HepG2 (cell line): Measurements from ENCODE around the gene COX6B1. TPM values are rescaled to one million over a fixed set of nuclear protein-coding genes. Genes with fewer than 3 reads are reported as not detected.
A peak's percentile ranks its signal among the peaks of the same experiment; 100 is the strongest.

Experiments used
- ATF1 ChIP-seq: IDR thresholded peaks from 2 replicates; pipeline ENCODE4 v1.6.1; 2016; ENCODE audit warnings: mild to moderate bottlenecking, control low read depth
- BRD4 ChIP-seq: sonication (generic); formaldehyde crosslinking; IDR thresholded peaks from 2 replicates; pipeline ENCODE4 v1.4.0; 2020; ENCODE audit warnings: missing genetic modification reagents
- CEBPB ChIP-seq: IDR thresholded peaks from 2 replicates; pipeline ENCODE4 v1.6.1; 2011; ENCODE audit warnings: low read depth, low read length, improper control_type of control experiment, borderline replicate concordance
- CREB1 ChIP-seq, 2 experiments: fragments of 450-650 bp in 1 of 2; IDR thresholded peaks; 2 replicates each; pipeline ENCODE4 v1.6.1; 2016 to 2017; ENCODE audit warnings: control low read depth in 1 of 2, mild to moderate bottlenecking in 1 of 2, missing compliant biosample characterization in 1 of 2, missing genetic modification characterization in 1 of 2
- CREM ChIP-seq, 2 experiments: sonication (generic) in 1 of 2; formaldehyde crosslinking in 1 of 2; IDR thresholded peaks; 2 replicates each; pipeline versions ENCODE4 v1.4.0 to v1.6.1; 2016 to 2020; ENCODE audit warnings: antibody characterized with exemption in 1 of 2, mild to moderate bottlenecking in 1 of 2, missing genetic modification reagents in 1 of 2
- DNMT3B ChIP-seq: conservative IDR thresholded peaks from 2 replicates; pipeline ENCODE4 v1.6.1; 2016; ENCODE audit warnings: missing biosample characterization, control low read depth
- HOXA5 ChIP-seq: sonication (generic); formaldehyde crosslinking; IDR thresholded peaks from 2 replicates; pipeline ENCODE4 v1.4.0; 2020; ENCODE audit warnings: missing genetic modification reagents
- JUND ChIP-seq: sonication (generic); formaldehyde crosslinking; IDR thresholded peaks from 2 replicates; pipeline ENCODE4 v1.8.0; 2022; ENCODE audit warnings: mild to moderate bottlenecking, missing genetic modification reagents
- LCORL ChIP-seq, 2 experiments: fragments of 450-650 bp in 1 of 2; sonication (generic) in 1 of 2; formaldehyde crosslinking in 1 of 2; IDR thresholded peaks; 2 replicates each; pipeline versions ENCODE4 v1.5.0 to v1.6.1; 2017 to 2020; ENCODE audit warnings: antibody characterized with exemption in 1 of 2, missing genetic modification reagents in 1 of 2
- NFYC ChIP-seq: IDR thresholded peaks from 2 replicates; pipeline ENCODE4 v1.6.1; 2016; ENCODE audit warnings: missing genetic modification reagents, missing compliant biosample characterization
- NRL ChIP-seq: sonication (generic); formaldehyde crosslinking; IDR thresholded peaks from 2 replicates; pipeline ENCODE4 v1.5.0; 2020; ENCODE audit warnings: missing genetic modification reagents, mild to moderate bottlenecking, moderate library complexity, borderline replicate concordance
- PITX1 ChIP-seq: sonication (generic); formaldehyde crosslinking; IDR thresholded peaks from 2 replicates; pipeline ENCODE4 v1.5.1; 2020; ENCODE audit warnings: mild to moderate bottlenecking, missing genetic modification reagents
- SALL1 ChIP-seq: sonication (generic); formaldehyde crosslinking; IDR thresholded peaks from 2 replicates; pipeline ENCODE4 v1.8.0; 2022; ENCODE audit warnings: mild to moderate bottlenecking, missing genetic modification reagents
- SMARCC2 ChIP-seq: fragments of 450-650 bp; IDR thresholded peaks from 2 replicates; pipeline ENCODE4 v1.6.1; 2017; ENCODE audit warnings: antibody characterized with exemption, mild to moderate bottlenecking
- TBX2 ChIP-seq: sonication (generic); formaldehyde crosslinking; IDR thresholded peaks from 2 replicates; pipeline ENCODE4 v1.5.0; 2020; ENCODE audit warnings: missing genetic modification reagents, mild to moderate bottlenecking, borderline replicate concordance
- XBP1 ChIP-seq: sonication (generic); formaldehyde crosslinking; IDR thresholded peaks from 2 replicates; pipeline ENCODE4 v1.5.0; 2020; ENCODE audit warnings: missing genetic modification reagents
- YEATS2 ChIP-seq: sonication (generic); formaldehyde crosslinking; IDR thresholded peaks from 2 replicates; pipeline ENCODE4 v1.4.0; 2020; ENCODE audit warnings: missing genetic modification reagents, borderline replicate concordance
- ZGPAT ChIP-seq: IDR thresholded peaks from 2 replicates; pipeline ENCODE4 v1.6.1; 2016; ENCODE audit warnings: mild to moderate bottlenecking
- ZMYM3 ChIP-seq: sonication (generic); formaldehyde crosslinking; IDR thresholded peaks from 2 replicates; pipeline ENCODE4 v1.5.1; 2020; ENCODE audit warnings: mild to moderate bottlenecking, missing genetic modification reagents
- ZNF503 ChIP-seq: sonication (generic); formaldehyde crosslinking; IDR thresholded peaks from 2 replicates; pipeline ENCODE4 v1.4.0; 2020; ENCODE audit warnings: missing genetic modification reagents
- ZNF563 ChIP-seq: sonication (generic); formaldehyde crosslinking; IDR thresholded peaks from 2 replicates; pipeline ENCODE4 v1.8.0; 2022; ENCODE audit warnings: mild to moderate bottlenecking, moderate library complexity, missing genetic modification reagents
- ZNF574 ChIP-seq: sonication (generic); formaldehyde crosslinking; IDR thresholded peaks from 2 replicates; pipeline ENCODE4 v1.4.0; 2020; ENCODE audit warnings: missing genetic modification reagents
- ZNF580 ChIP-seq: IDR thresholded peaks from 2 replicates; pipeline ENCODE4 v1.6.1; 2016; ENCODE audit warnings: low read depth, borderline replicate concordance
- ZNF672 ChIP-seq: sonication (generic); formaldehyde crosslinking; IDR thresholded peaks from 2 replicates; pipeline ENCODE4 v1.8.1; 2022; ENCODE audit warnings: missing genetic modification reagents
- polyA plus RNA-seq, 8 experiments: library from polyadenylated mRNA; depleted of rRNA in 3 of 8; stranded (reverse) in 7 of 8; unstranded in 1 of 8; fragments of >200 nt; fragmentation: Illumina TruSeq in 4 of 8; extraction: Trizol in 4 of 8; gene quantifications; 2 replicates each; pipeline versions ENCODE4 v1.2.1 to v1.2.3, GENCODE V29; 2011 to 2016; ENCODE audit warnings: low read depth in 4 of 8, missing spikeins in 1 of 8, mixed read lengths in 1 of 8; ENCODE audit not compliant: insufficient read depth in 1 of 8
- total RNA-seq, 5 experiments: library from RNA; depleted of rRNA; stranded (reverse); fragments of >200 nt; fragmentation: Illumina TruSeq; extraction: Trizol; gene quantifications; 2 replicates each; pipeline ENCODE4 v1.2.3, GENCODE V29; 2016; ENCODE audit warnings: low read depth in 1 of 5

COX6B1 gene
- total and polyA plus RNA-seq, 2 of the 13 experiments (the other 11 are each of a cell fraction or from before 2014, with no cell fraction given) = 481 to 487 TPM

GRCh38 chr19:35612559-35613321, 35.4 kb upstream of the COX6B1 start, which contains the start of gene HAUS5 (continued):
- TF ChIP-seq ZNF574 (CRISPR knock-in tag) (peak; percentile 80), ZGPAT (CRISPR knock-in tag) (peak; percentile 78), SMARCC2 (peak; percentile 100; the same call in 1 of the 2 replicates), PITX1 (CRISPR knock-in tag) (peak; percentile 70; the same call in 1 of the 2 replicates), ZNF580 (peak; percentile 70; the same call in 1 of the 2 replicates), YEATS2 (CRISPR knock-in tag) (peak; percentile 94), NFYC (peak; percentile 60), DNMT3B (CRISPR knock-in tag) (no peak), TBX2 (CRISPR knock-in tag) (peak; percentile 73; the same call in 1 of the 2 replicates), ZNF563 (CRISPR knock-in tag) (peak; percentile 77; the same call in 1 of the 2 replicates), CREB1 (IDR thresholded peaks at IDR 0.05) (peak; percentile 100), CREB1 (CRISPR knock-in tag; IDR thresholded peaks at IDR 0.05) (peak; percentile 100), CEBPB (peak; percentile 16; the same call in 1 of the 2 replicates), JUND (CRISPR knock-in tag) (peak; percentile 76; the same call in 1 of the 2 replicates), HOXA5 (CRISPR knock-in tag) (0 out of 2 replicates have a peak, but pooled peaks have one; percentile 61), ZNF672 (CRISPR knock-in tag) (no peak), NRL (CRISPR knock-in tag) (peak; percentile 84), CREM (IDR thresholded peaks at IDR 0.05) (peak; percentile 99), CREM (CRISPR knock-in tag; IDR thresholded peaks at IDR 0.05) (peak; percentile 99), XBP1 (0 out of 2 replicates have a peak, but pooled peaks have one; percentile 53), LCORL (IDR thresholded peaks at IDR 0.05) (no peak), LCORL (CRISPR knock-in tag; IDR thresholded peaks at IDR 0.05) (peak; percentile 54), SALL1 (CRISPR knock-in tag) (peak; percentile 69), ZMYM3 (CRISPR knock-in tag) (peak; percentile 18; the same call in 1 of the 2 replicates), ZNF503 (CRISPR knock-in tag) (no peak), ATF1 (peak; percentile 100), BRD4 (CRISPR knock-in tag) (peak; percentile 80; the same call in 1 of the 2 replicates)
